ENCODE data around the gene ROR1. TPM values are rescaled to one million over a fixed set of nuclear protein-coding genes. Genes with fewer than 3 reads are reported as not detected.

Gene ROR1
- total and polyA plus RNA-seq, 2 experiments from 2014 or later, result 27.6 to 47.8 TPM

GRCh38 chr1:63921359-63921758, 147.5 kb downstream of the ROR1 start:
- H3K4me3 ChIP-seq, result no peak overlapping the region
- no peak for DNase-seq (ENCODE audit: low read depth in 1 of 2, low spot score in 1 of 2)
- H3K36me3 ChIP-seq, result no peaks in the 10 kb centered on the region
- no peak for TF ChIP-seq CTCF (IDR thresholded peaks at IDR 0.05; ENCODE audit: low read depth, low read length)
- H3K27ac ChIP-seq, result peak overlapping the region; percentile 84
- H3K9me3 ChIP-seq (ENCODE audit: low read depth), result no peaks in the 10 kb centered on the region
- H3K27me3 ChIP-seq, result no peaks in the 10 kb centered on the region
- H3K4me1 ChIP-seq (ENCODE audit: low read depth), result peaks cover 43% of the 10 kb centered on the region

- Histone ChIP-seq H3K4me3 (no peak overlapping the region), H3K9me3 (ENCODE audit: low read depth) (no peaks in the 10 kb centered on the region), H3K36me3 (no peaks in the 10 kb centered on the region), H3K27me3 (no peaks in the 10 kb centered on the region), H3K4me1 (ENCODE audit: low read depth) (peaks cover 43% of the 10 kb centered on the region), H3K27ac (peak overlapping the region; percentile 84)
- no peak for DNase-seq (ENCODE audit: low read depth in 1 of 2, low spot score in 1 of 2)
- no peak for TF ChIP-seq CTCF (IDR thresholded peaks at IDR 0.05; ENCODE audit: low read depth, low read length)
Observed at GRCh38 chr1:63921802-63922201, 148.0 kb downstream of the ROR1 start.

- Histone ChIP-seq H3K9me3 (ENCODE audit: low read depth) (no peaks in the 10 kb centered on the region), H3K4me3 (no peak overlapping the region), H3K27me3 (no peaks in the 10 kb centered on the region), H3K27ac (peak overlapping the region; percentile 84), H3K4me1 (ENCODE audit: low read depth) (peaks cover 44% of the 10 kb centered on the region), H3K36me3 (no peaks in the 10 kb centered on the region)
- no peak for TF ChIP-seq CTCF (IDR thresholded peaks at IDR 0.05; ENCODE audit: low read depth, low read length)
- peak in 1 of 2 donors; percentile 53 for DNase-seq (ENCODE audit: low read depth in 1 of 2, low spot score in 1 of 2)
Observed at GRCh38 chr1:63922848-63923247, 149.0 kb downstream of the ROR1 start.

- no peak overlapping the region for H3K4me3 ChIP-seq
- no peaks in the 10 kb centered on the region for H3K36me3 ChIP-seq
- H3K27ac ChIP-seq, result peak overlapping the region; percentile 84
- H3K9me3 ChIP-seq (ENCODE audit: low read depth), result no peaks in the 10 kb centered on the region
- peaks cover 49% of the 10 kb centered on the region for H3K4me1 ChIP-seq (ENCODE audit: low read depth)
- H3K27me3 ChIP-seq, result no peaks in the 10 kb centered on the region
- no peak for TF ChIP-seq CTCF (IDR thresholded peaks at IDR 0.05; ENCODE audit: low read depth, low read length)
- DNase-seq (ENCODE audit: low read depth in 1 of 2, low spot score in 1 of 2), result no peak
Observed at GRCh38 chr1:63923302-63923701, 149.5 kb downstream of the ROR1 start.

- no peak for TF ChIP-seq CTCF (IDR thresholded peaks at IDR 0.05; ENCODE audit: low read depth, low read length)
- Histone ChIP-seq H3K27ac (no peak overlapping the region), H3K27me3 (no peaks in the 10 kb centered on the region), H3K4me1 (ENCODE audit: low read depth) (peaks cover 53% of the 10 kb centered on the region), H3K9me3 (ENCODE audit: low read depth) (no peaks in the 10 kb centered on the region), H3K36me3 (no peaks in the 10 kb centered on the region), H3K4me3 (no peak overlapping the region)
- no peak for DNase-seq (ENCODE audit: low read depth in 1 of 2, low spot score in 1 of 2)
Observed at GRCh38 chr1:63924600-63924999, 150.8 kb downstream of the ROR1 start.
